Measurements from ENCODE around the gene RIT2. TPM values are rescaled to one million over a fixed set of nuclear protein-coding genes. Genes with fewer than 3 reads are reported as not detected.

RIT2 gene
- polyA plus RNA-seq, 1 of the 3 experiments (the other 2 are of a cell fraction) = not detected

GRCh38 chr18:42824178-42824577, 291.3 kb downstream of the RIT2 start:
- Histone ChIP-seq H3K79me2 (ENCODE audit: insufficient read depth) (no peaks in the 10 kb centered on the region), H3K4me2 (no peak overlapping the region), H3K36me3 (replicated peaks in 1 of 2; ENCODE audit: control insufficient read depth in 1 of 2, insufficient read depth in 2 of 2, low read length in 1 of 2) (no peaks in the 10 kb centered on the region), H3K9ac (no peak overlapping the region), H2AFZ (ENCODE audit: low read depth) (no peak overlapping the region), H4K20me1 (ENCODE audit: insufficient read depth) (no peaks in the 10 kb centered on the region), H3K27me3 (ENCODE audit: insufficient read depth) (no peaks in the 10 kb centered on the region), H3K9me2 (no peaks in the 10 kb centered on the region), H3K4me1 (ENCODE audit: control insufficient read depth in 1 of 2, insufficient read depth in 2 of 2, low read depth in 1 of 2, low read length in 1 of 2) (no peaks in the 10 kb centered on the region), H3K9me3 (no peaks in the 10 kb centered on the region), H3K27ac (ENCODE audit: low read depth in 2 of 2, low read length in 1 of 2) (no peak overlapping the region), H3F3A (replicated peaks; ENCODE audit: insufficient read depth) (no peaks in the 10 kb centered on the region), H3K4me3 (ENCODE audit: low read depth in 2 of 2, low read length in 1 of 2) (no peak overlapping the region)
- POLR2A ChIA-PET = no interaction called here
- no peak for DNase-seq
- CTCF ChIA-PET = interaction anchor here (1.3 kb wide), 1 partner anchor 448 kb away, joined by 3 read pairs; no protein-coding TSS in a partner anchor
- TF ChIP-seq MAX (IDR thresholded peaks at IDR 0.05; ENCODE audit: low read depth) (no peak), NFIC (IDR thresholded peaks at IDR 0.05; ENCODE audit: borderline replicate concordance) (no peak), IRF3 (IDR thresholded peaks at IDR 0.05; ENCODE audit: low read depth, low read length) (no peak), RCOR1 (IDR thresholded peaks at IDR 0.05; ENCODE audit: low read length) (no peak), GABPA (IDR thresholded peaks at IDR 0.05; ENCODE audit: low read depth) (no peak), SMC3 (IDR thresholded peaks at IDR 0.05; ENCODE audit: low read depth, low read length) (no peak), ZBTB33 (IDR thresholded peaks at IDR 0.05; ENCODE audit: borderline replicate concordance, low read depth) (no peak)

- no peak overlapping the region for H3K4me3 ChIP-seq (ENCODE audit: low read depth in 2 of 2, low read length in 1 of 2)
- no peaks in the 10 kb centered on the region for H3K79me2 ChIP-seq (ENCODE audit: insufficient read depth)
- POLR2A ChIA-PET = no interaction called here
- no peaks in the 10 kb centered on the region for H3K36me3 ChIP-seq (replicated peaks in 1 of 2; ENCODE audit: control insufficient read depth in 1 of 2, insufficient read depth in 2 of 2, low read length in 1 of 2)
- H4K20me1 ChIP-seq (ENCODE audit: insufficient read depth) = no peaks in the 10 kb centered on the region
- H3K9ac ChIP-seq = no peak overlapping the region
- no peak for TF ChIP-seq IRF3 (IDR thresholded peaks at IDR 0.05; ENCODE audit: low read depth, low read length)
- no peaks in the 10 kb centered on the region for H3K4me1 ChIP-seq (ENCODE audit: control insufficient read depth in 1 of 2, insufficient read depth in 2 of 2, low read depth in 1 of 2, low read length in 1 of 2)
- no peaks in the 10 kb centered on the region for H3K27me3 ChIP-seq (ENCODE audit: insufficient read depth)
- no peaks in the 10 kb centered on the region for H3F3A ChIP-seq (replicated peaks; ENCODE audit: insufficient read depth)
- no peak overlapping the region for H3K4me2 ChIP-seq
- no peak overlapping the region for H2AFZ ChIP-seq (ENCODE audit: low read depth)
- DNase-seq = no peak
- H3K27ac ChIP-seq (ENCODE audit: low read depth in 2 of 2, low read length in 1 of 2) = no peak overlapping the region
- H3K9me3 ChIP-seq = no peaks in the 10 kb centered on the region
- CTCF ChIA-PET = interaction anchor here (1.1 kb wide), 1 partner anchor 769 kb away, joined by 3 read pairs; no protein-coding TSS in a partner anchor
- 54% methylated on average over 3 of the region's 3 CpGs for WGBS (ENCODE audit: low lambda C conversion rate)
- H3K9me2 ChIP-seq = no peaks in the 10 kb centered on the region
Measured at GRCh38 chr18:42822711-42823110, 292.8 kb downstream of the RIT2 start.
